LNCaP clone FGC (cell line): ENCODE results near the gene TPO.

Experiments used
- DNase-seq: peaks from one replicate; pipeline ENCODE4 v3.0.0-alpha.2; 2011; ENCODE audit warnings: low read depth
- H3K4me3 ChIP-seq: 2 replicates; pipeline ENCODE4 v1.5.1; 2011; ENCODE audit warnings: mild to moderate bottlenecking, low read depth, low read length, control low read depth
- TF ChIP-seq, protein P1 (sequence below): IDR thresholded peaks from 2 replicates; pipeline ENCODE4 v1.5.1; 2012; ENCODE audit warnings: mild to moderate bottlenecking; ENCODE audit not compliant: control insufficient read depth, insufficient read depth; ENCODE audit errors: extremely low read depth

Gene TPO

DNA sequence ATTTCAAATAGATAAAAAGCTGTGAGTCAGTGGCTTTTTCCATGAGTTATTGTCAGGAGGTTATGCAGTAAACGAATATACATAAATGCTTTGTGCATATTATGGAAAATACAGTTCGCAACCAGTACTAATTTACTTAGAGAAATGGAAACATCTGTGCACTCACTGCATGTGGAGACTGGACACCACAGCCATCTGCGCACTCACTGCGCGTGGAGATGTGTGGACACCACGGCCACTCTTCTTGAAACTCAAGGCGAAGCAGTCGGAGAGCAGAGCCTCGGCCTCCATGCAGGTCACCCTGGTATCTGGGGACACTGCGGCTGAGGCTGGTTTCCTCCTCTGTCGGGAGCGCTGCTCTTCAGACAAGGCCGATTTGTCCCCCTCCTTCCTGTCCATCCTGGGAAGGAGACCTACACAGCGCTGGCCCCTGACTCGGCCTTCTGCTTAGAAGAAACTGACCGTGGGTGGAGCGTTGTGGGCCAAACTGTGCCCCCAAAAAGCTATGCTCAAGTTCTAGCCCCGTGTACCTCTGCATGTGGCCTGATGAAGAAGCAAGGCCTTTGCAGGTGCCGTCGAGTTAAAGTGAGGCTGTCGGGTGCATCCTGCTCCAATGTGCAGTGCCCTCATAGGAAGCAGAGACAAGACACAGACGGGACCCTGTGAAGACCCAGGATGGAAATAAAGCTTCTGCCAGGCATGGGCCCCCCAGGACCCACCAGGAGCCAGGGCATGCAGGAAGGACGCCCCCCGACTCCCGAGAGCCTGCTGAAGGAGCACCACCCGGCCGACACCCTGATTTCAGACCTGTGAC lies 88.0 kb downstream of the TPO start:
- TF ChIP-seq, protein P1, sequence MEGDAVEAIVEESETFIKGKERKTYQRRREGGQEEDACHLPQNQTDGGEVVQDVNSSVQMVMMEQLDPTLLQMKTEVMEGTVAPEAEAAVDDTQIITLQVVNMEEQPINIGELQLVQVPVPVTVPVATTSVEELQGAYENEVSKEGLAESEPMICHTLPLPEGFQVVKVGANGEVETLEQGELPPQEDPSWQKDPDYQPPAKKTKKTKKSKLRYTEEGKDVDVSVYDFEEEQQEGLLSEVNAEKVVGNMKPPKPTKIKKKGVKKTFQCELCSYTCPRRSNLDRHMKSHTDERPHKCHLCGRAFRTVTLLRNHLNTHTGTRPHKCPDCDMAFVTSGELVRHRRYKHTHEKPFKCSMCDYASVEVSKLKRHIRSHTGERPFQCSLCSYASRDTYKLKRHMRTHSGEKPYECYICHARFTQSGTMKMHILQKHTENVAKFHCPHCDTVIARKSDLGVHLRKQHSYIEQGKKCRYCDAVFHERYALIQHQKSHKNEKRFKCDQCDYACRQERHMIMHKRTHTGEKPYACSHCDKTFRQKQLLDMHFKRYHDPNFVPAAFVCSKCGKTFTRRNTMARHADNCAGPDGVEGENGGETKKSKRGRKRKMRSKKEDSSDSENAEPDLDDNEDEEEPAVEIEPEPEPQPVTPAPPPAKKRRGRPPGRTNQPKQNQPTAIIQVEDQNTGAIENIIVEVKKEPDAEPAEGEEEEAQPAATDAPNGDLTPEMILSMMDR = no peak
- no peak overlapping the region for H3K4me3 ChIP-seq
- no peak for DNase-seq

DNA sequence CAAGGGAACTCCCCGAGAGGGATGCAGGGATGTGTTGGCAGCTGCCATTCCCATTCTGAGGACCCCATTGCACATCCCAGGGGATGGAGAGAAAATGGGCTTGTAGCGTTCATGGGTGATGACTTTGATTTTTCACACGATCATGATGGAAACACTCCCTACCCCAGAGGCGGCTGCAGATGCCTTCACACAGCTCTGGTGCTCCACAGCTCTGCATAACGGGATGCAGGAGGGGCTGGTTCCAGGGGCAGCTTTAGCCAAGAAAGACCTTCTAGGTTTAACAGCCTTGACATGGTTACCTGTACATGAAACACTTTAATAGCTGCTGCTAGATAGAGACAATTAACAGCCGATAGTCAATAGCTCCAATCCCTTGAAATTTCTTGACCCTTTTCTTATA lies 88.7 kb downstream of the TPO start:
- TF ChIP-seq, protein P1 = no peak
- no peak overlapping the region for H3K4me3 ChIP-seq
- DNase-seq = no peak

DNA sequence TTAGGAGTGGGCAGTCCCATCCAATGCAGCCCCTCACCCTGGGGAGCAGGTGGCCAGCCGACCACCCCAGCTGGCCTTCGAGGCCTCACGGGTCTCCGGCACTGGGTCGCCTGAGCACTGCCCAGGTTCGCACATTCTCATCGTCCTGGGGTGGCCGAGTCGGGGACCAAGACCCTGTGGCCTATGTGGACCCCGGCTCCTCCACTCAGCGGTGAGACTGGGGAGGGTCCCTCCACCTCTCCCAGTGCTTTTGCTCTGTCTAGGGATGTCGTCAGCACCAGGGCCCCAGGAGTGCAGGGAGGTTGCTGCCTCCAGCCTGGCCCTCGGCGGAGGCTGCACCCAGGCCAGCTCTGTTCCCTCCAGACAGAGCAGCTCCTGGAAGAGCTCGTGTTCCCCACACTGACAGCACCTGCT lies 89.6 kb downstream of the TPO start:
- TF ChIP-seq, protein P1 = no peak
- no peak overlapping the region for H3K4me3 ChIP-seq
- DNase-seq = no peak

DNA sequence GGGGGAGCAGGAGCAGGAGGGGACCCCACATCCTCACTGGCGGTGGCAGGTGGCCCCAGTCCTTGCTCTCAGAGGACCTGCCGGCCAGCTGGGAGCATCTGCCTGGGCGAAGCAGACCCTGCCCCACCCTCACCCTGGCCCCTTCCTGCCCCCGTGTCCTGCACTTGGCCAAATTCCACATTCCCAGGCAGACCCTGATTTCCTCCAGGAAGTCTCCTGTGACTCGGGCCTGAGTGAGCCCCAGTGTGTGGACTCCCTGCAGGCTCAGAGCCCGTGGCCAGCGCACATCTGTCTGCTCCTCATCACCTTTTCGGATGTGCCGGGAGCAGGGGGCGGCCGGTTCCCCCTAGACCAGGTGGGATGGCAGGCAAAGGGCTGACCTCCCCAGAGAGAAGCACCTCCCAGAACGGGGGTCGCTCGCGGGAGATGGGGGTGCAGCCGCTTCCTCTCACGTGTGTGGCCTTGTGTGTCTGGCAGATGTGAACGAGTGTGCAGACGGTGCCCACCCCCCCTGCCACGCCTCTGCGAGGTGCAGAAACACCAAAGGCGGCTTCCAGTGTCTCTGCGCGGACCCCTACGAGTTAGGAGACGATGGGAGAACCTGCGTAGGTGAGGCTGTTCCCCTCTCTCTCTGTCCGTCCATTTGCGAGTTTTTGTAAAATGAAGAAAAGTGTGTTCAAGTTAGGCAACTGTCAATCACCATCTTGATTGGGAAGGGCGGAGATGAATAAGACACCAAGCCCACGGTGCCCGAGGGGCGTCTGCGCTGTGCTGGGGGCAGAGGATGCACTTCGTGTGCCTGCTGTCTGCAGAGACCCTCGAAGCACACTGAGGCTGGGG lies 90.4 kb downstream of the TPO start:
- no peak for DNase-seq
- no peak overlapping the region for H3K4me3 ChIP-seq
- TF ChIP-seq, protein P1 = no peak

DNA sequence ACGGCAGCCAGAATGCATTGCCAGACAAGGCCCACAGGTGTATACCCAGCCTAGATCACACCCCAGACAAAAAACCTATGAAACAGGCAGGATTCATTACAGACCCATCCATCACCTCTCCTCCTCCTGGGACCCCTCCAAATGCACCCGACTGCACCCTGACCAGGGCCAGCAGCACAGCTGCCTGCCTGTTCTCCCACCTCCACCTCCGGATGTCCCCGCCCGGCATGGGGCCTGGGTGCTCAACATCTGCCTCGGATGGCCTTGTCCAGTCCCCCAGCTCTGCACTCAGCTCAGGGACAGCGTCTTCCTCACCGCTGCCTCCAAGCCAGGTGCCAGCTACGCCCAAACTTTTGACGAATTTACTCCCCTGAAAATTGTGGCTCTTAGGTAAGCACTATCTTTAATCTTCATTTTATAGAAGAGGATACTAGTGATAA lies 91.1 kb downstream of the TPO start:
- TF ChIP-seq, protein P1 = no peak
- no peak overlapping the region for H3K4me3 ChIP-seq
- DNase-seq = no peak

DNA sequence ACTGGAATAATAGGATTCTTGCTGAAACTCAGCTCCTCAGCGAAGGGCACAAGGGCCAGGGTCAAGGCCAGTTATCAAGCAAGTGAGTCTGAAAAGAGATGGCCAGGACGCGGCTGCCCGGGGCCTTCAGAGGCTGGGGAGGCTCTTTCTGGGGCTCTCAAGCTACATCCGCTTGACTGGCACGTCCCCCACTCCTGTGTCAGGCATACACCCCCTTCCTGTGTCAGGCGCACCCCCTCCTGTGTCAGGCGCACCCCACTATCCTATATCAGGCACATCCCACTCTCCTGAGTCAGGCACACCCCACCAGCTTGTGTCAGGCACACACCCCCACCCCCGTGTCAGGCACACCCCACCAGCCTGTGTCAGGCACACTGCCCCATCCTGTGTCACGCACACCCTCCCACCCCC lies 91.8 kb downstream of the TPO start:
- no peak overlapping the region for H3K4me3 ChIP-seq
- TF ChIP-seq, protein P1 = no peak
- DNase-seq = no peak
